IPS DF 6.9 (cell line): Measurements from ENCODE around the gene TRERF1.

ENCODE experiments used
- DNase-seq: peaks from one replicate; pipeline ENCODE4 v3.0.0-alpha.2; 2013; ENCODE audit warnings: low read depth, low spot score
- H3K27ac ChIP-seq: one replicate; pipeline ENCODE4 v1.5.1; 2013; ENCODE audit warnings: low read length, control low read depth
- H3K27me3 ChIP-seq: 2 replicates; pipeline ENCODE4 v1.6.1; 2013; ENCODE audit warnings: mild to moderate bottlenecking, low read length; ENCODE audit not compliant: control insufficient read depth, insufficient read depth
- H3K36me3 ChIP-seq: 2 replicates; pipeline ENCODE4 v1.6.1; 2013; ENCODE audit warnings: low read length; ENCODE audit not compliant: control insufficient read depth, insufficient read depth
- H3K4me1 ChIP-seq: 2 replicates; pipeline ENCODE4 v1.6.1; 2013; ENCODE audit warnings: low read length; ENCODE audit not compliant: control insufficient read depth, insufficient read depth
- H3K4me3 ChIP-seq: 2 replicates; pipeline ENCODE4 v1.5.1; 2013; ENCODE audit warnings: mild to moderate bottlenecking, low read length
- H3K9me3 ChIP-seq: 2 replicates; pipeline ENCODE4 v1.6.1; 2013; ENCODE audit warnings: low read length, inconsistent platforms; ENCODE audit not compliant: control insufficient read depth, insufficient read depth
- WGBS: extraction: QIAGEN DNeasy Blood & Tissue Kit; methylation state at CpG from one replicate; pipeline ENCODE4 v1.1.7; 2013; ENCODE audit warnings: mixed read lengths, missing lambda C conversion rate; ENCODE audit not compliant: insufficient read length, insufficient coverage; 5-methylcytosine and 5-hydroxymethylcytosine counted together

The TRERF1 gene

DNA sequence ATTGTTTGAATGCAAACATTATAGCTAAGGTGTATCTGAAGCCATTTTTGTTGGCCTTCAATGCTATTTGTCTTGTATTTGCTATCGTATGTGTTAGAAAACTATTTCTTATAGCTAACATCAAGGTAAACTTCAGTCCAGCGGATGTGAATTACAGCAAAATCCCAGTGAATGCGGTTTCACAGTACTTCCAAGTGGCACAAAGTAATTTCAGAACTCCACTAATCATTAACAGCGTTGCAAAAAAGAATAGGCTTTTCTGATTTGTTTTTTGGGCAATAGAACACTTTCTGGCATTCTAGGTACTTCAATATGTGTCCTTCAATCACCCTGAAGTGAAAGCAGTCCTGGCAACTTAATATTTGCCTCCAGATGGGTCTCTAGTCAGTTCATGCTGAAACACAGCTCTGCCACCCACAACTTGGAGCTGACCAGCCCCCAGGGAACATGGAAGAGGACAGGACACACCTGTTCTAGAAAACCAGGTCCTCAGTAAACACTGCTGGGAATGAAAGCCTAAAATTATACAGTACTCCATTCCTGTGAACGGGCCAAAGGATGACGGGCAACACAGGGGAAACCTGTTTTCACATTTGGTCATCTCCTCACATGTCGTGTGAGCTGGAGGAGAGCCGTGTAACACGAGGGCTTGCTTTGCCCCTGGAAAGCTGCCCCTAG lies 224.4 kb downstream of the TRERF1 start:
- no peak overlapping the region for H3K4me3 ChIP-seq
- no peak for DNase-seq
- no peaks in the 10 kb centered on the region for H3K9me3 ChIP-seq
- no CpG with 5 or more reads among the region's 9 CpGs for WGBS
- no peaks in the 10 kb centered on the region for H3K4me1 ChIP-seq
- H3K36me3 ChIP-seq: peaks cover 5% of the 10 kb centered on the region; the same call in 1 of the 2 replicates
- no peak overlapping the region for H3K27ac ChIP-seq
- no peaks in the 10 kb centered on the region for H3K27me3 ChIP-seq

DNA sequence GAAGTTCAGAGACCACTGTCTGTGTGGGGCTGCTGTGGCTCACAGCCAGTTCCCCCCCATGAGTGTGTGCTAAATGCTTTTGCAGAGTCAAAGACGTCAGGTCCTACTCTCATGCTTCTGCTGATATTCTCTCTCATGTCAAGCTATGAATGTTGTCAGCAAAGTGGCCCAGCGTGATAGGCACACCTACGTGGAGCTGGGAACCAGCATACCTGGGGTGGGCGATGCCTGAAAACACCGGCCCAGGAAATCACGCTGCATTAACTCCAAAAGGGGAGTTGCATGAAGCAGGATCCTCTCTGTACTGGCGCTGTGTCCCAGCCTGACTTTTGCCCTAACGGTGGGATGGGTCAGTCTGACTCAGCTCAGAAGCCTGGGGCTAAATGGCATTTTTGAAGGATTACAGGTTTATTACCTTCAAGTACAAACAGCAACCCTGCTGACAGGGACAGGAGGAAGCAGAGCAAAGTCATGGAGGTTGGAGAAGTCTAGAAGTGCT lies 225.0 kb downstream of the TRERF1 start:
- H3K9me3 ChIP-seq: no peaks in the 10 kb centered on the region
- H3K36me3 ChIP-seq: 0 out of 2 replicates have a peak, but pooled peaks cover 2% of the 10 kb centered on the region
- H3K4me3 ChIP-seq: no peak overlapping the region
- no peak overlapping the region for H3K27ac ChIP-seq
- WGBS: no CpG with 5 or more reads among the region's 8 CpGs
- no peaks in the 10 kb centered on the region for H3K4me1 ChIP-seq
- H3K27me3 ChIP-seq: no peaks in the 10 kb centered on the region
- DNase-seq: no peak

GRCh38 chr6:42226161-42226611 lies 225.5 kb downstream of the TRERF1 start:
- H3K36me3 ChIP-seq: 0 out of 2 replicates have a peak, but pooled peaks cover 2% of the 10 kb centered on the region
- no peaks in the 10 kb centered on the region for H3K4me1 ChIP-seq
- WGBS: no CpG with 5 or more reads among the region's 3 CpGs
- no peak overlapping the region for H3K27ac ChIP-seq
- DNase-seq: no peak
- no peaks in the 10 kb centered on the region for H3K27me3 ChIP-seq
- H3K4me3 ChIP-seq: no peak overlapping the region
- H3K9me3 ChIP-seq: no peaks in the 10 kb centered on the region

DNA sequence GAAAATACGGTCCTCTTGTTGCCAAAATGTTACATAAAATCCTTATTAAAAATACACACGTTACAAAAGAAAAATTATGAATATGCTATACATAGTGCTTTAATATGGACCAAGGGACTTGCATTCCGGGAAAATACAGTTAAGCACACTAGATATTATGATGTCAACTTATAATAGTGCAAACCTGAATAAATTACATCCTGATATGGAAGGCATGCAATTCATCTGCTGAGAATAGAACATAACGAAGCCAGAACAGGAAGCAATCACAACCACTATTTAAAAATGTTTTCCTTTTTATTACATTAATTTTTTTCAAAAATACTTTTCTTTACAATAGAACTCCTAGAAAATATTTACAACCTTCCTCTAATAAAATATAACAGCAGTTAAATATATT lies 226.3 kb downstream of the TRERF1 start:
- Histone ChIP-seq H3K4me1 (no peaks in the 10 kb centered on the region), H3K27me3 (no peaks in the 10 kb centered on the region), H3K36me3 (0 out of 2 replicates have a peak, but pooled peaks cover 2% of the 10 kb centered on the region), H3K4me3 (no peak overlapping the region), H3K9me3 (no peaks in the 10 kb centered on the region), H3K27ac (no peak overlapping the region)
- 100% methylated on average over 2 of the region's 4 CpGs for WGBS
- DNase-seq: no peak

- no peak for DNase-seq
- no peaks in the 10 kb centered on the region for H3K27me3 ChIP-seq
- no peak overlapping the region for H3K27ac ChIP-seq
- H3K4me3 ChIP-seq: no peak overlapping the region
- no peaks in the 10 kb centered on the region for H3K9me3 ChIP-seq
- H3K4me1 ChIP-seq: no peaks in the 10 kb centered on the region
- H3K36me3 ChIP-seq: 0 out of 2 replicates have a peak, but pooled peaks cover 2% of the 10 kb centered on the region
Measured at GRCh38 chr6:42225029-42225339, 226.7 kb downstream of the TRERF1 start.

DNA sequence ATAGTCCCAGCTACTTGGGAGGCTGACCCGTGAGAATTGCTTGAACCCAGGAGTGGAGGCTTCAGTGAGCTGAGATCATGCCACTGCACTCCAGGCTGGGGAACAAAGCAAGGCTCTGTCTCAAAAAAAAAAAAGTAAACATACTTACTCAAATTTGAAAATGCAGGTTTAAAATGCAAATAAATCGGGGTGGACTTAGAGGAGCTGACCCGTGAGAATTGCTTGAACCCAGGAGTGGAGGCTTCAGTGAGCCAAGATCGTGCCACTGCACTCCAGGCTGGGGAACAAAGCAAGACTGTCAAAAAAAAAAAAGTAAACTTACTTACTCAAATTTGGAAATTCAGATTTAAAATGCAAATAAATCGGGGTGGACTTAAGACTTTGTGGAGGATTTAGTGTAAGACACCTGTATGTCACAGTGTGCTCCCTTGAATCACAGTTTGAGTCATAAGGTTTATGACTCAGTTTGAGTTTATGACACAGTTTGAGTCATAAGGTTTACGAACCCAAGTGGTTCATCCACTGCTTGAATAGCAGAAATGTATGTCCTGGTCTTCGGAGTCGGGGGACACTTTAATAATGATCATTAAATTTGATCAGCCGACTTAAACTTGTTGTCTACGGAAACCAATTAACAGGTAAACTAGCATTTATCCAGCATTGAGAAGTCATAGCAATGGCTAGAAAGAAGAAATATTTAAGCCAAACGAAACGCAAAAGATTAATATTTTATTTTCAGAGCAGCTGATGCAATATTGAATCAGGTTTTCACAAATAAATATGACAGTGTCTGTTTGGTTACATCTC lies 227.3 kb downstream of the TRERF1 start:
- no peaks in the 10 kb centered on the region for H3K9me3 ChIP-seq
- no peaks in the 10 kb centered on the region for H3K4me1 ChIP-seq
- no peak for DNase-seq
- no CpG with 5 or more reads among the region's 12 CpGs for WGBS
- H3K27me3 ChIP-seq: no peaks in the 10 kb centered on the region
- H3K36me3 ChIP-seq: 0 out of 2 replicates have a peak, but pooled peaks cover 2% of the 10 kb centered on the region
- H3K4me3 ChIP-seq: no peak overlapping the region
- no peak overlapping the region for H3K27ac ChIP-seq

- DNase-seq: no peak
- Histone ChIP-seq H3K27ac (no peak overlapping the region), H3K9me3 (no peaks in the 10 kb centered on the region), H3K36me3 (no peaks in the 10 kb centered on the region), H3K27me3 (no peaks in the 10 kb centered on the region), H3K4me1 (no peaks in the 10 kb centered on the region), H3K4me3 (no peak overlapping the region)
- no CpG with 5 or more reads among the region's 7 CpGs for WGBS
Measured at GRCh38 chr6:42222448-42222847, 229.3 kb downstream of the TRERF1 start.

GRCh38 chr6:42221546-42221945 lies 230.2 kb downstream of the TRERF1 start:
- H3K4me3 ChIP-seq: no peak overlapping the region
- H3K27me3 ChIP-seq: no peaks in the 10 kb centered on the region
- WGBS: no CpG with 5 or more reads among the region's 4 CpGs
- no peaks in the 10 kb centered on the region for H3K36me3 ChIP-seq
- no peak overlapping the region for H3K27ac ChIP-seq
- H3K9me3 ChIP-seq: no peaks in the 10 kb centered on the region
- no peak for DNase-seq
- 0 out of 2 replicates have a peak, but pooled peaks cover 2% of the 10 kb centered on the region for H3K4me1 ChIP-seq

DNA sequence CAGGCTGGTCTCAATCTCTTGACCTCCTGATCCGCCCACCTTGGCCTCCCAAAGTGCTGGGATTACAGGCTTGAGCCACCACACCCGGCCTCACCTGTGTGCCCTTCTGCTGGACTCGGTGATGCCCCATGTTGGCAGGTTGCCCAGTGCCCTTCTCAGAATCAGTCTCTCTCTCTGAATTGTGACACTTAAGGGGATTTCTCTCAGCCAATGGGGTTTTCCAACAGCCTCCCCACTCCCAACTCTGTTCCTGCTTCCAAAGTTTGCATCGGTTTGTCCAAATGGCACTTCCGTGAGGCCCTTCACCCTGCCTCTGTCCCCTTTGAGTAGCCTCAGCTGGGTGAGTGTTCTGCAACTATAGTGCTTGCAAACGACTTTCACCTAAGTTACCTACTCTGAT lies 230.9 kb downstream of the TRERF1 start:
- no peak for DNase-seq
- Histone ChIP-seq H3K4me1 (0 out of 2 replicates have a peak, but pooled peaks cover 2% of the 10 kb centered on the region), H3K27me3 (no peaks in the 10 kb centered on the region), H3K9me3 (no peaks in the 10 kb centered on the region), H3K36me3 (no peaks in the 10 kb centered on the region), H3K4me3 (no peak overlapping the region), H3K27ac (no peak overlapping the region)
- no CpG with 5 or more reads among the region's 6 CpGs for WGBS

GRCh38 chr6:42217519-42218367 lies 234.0 kb downstream of the TRERF1 start, which contains the start of gene MRPS10:
MRPS10 (minus strand) TSS chr6:42217861; CDS start chr6:42217849, 12 bp downstream.
- peak; percentile 87 for DNase-seq
- WGBS: no CpG with 5 or more reads among the region's 29 CpGs
- H3K36me3 ChIP-seq: no peaks in the 10 kb centered on the region
- H3K4me3 ChIP-seq: peak within 1 kb of the TSS; percentile 94; the same call in 1 of the 2 replicates
- no peaks in the 10 kb centered on the region for H3K27me3 ChIP-seq
- H3K27ac ChIP-seq: no peak within 1 kb of the TSS
- no peaks in the 10 kb centered on the region for H3K9me3 ChIP-seq
- H3K4me1 ChIP-seq: 0 out of 2 replicates have a peak, but pooled peaks cover 2% of the 10 kb centered on the region
